H9 (cell line): ENCODE results near the gene MTRR. TPM values are rescaled to one million over a fixed set of nuclear protein-coding genes. Genes with fewer than 3 reads are reported as not detected.

Experiments
- DNase-seq: peaks from one replicate; pipeline ENCODE4 v3.0.0-alpha.2; 2017
- H2AFZ ChIP-seq: one replicate; pipeline ENCODE4 v1.6.1; 2013; ENCODE audit warnings: mild to moderate bottlenecking, low read length, control low read depth, moderate library complexity
- H2AK5ac ChIP-seq: 2 replicates; pipeline ENCODE4 v1.6.1; 2013; ENCODE audit warnings: low read length, control low read depth, mixed read lengths; ENCODE audit not compliant: insufficient read length
- H2BK120ac ChIP-seq: one replicate; pipeline ENCODE4 v1.6.1; 2013; ENCODE audit warnings: low read depth, mild to moderate bottlenecking, low read length, control low read depth, inconsistent platforms; ENCODE audit not compliant: poor library complexity, severe bottlenecking
- H2BK12ac ChIP-seq: 2 replicates; pipeline ENCODE4 v1.6.1; 2013; ENCODE audit warnings: low read length, control low read depth, mixed read lengths, low read depth; ENCODE audit not compliant: insufficient read length
- H2BK15ac ChIP-seq: 2 replicates; pipeline ENCODE4 v1.6.1; 2013; ENCODE audit warnings: low read depth, low read length, control low read depth
- H2BK20ac ChIP-seq: one replicate; pipeline ENCODE4 v1.6.1; 2013; ENCODE audit warnings: low read depth, mild to moderate bottlenecking, low read length, control low read depth, inconsistent platforms; ENCODE audit not compliant: poor library complexity, severe bottlenecking
- H2BK5ac ChIP-seq: 2 replicates; pipeline ENCODE4 v1.6.1; 2013; ENCODE audit warnings: low read length, control low read depth, mixed read lengths; ENCODE audit not compliant: insufficient read length
- H3K14ac ChIP-seq: 2 replicates; pipeline ENCODE4 v1.6.1; 2013; ENCODE audit warnings: low read length, control low read depth; ENCODE audit not compliant: insufficient read depth
- H3K18ac ChIP-seq: 2 replicates; pipeline ENCODE4 v1.6.1; 2013; ENCODE audit warnings: low read depth, mild to moderate bottlenecking, mixed read lengths, low read length, control low read depth; ENCODE audit not compliant: insufficient read length
- H3K23ac ChIP-seq: 2 replicates; pipeline ENCODE4 v1.6.1; 2013; ENCODE audit warnings: low read length, control low read depth, mixed read lengths, low read depth; ENCODE audit not compliant: insufficient read length
- H3K23me2 ChIP-seq: 2 replicates; pipeline ENCODE4 v1.6.1; 2013; ENCODE audit warnings: low read depth, mild to moderate bottlenecking, mixed read lengths, low read length, control low read depth; ENCODE audit not compliant: insufficient read length, poor library complexity, severe bottlenecking
- H3K27ac ChIP-seq: 2 replicates; pipeline ENCODE4 v1.5.1; 2013; ENCODE audit warnings: low read length, control low read depth, mixed read lengths, low read depth; ENCODE audit not compliant: insufficient read length
- H3K27me3 ChIP-seq: 2 replicates; pipeline ENCODE4 v1.6.1; 2013; ENCODE audit warnings: low read length, control low read depth, inconsistent platforms; ENCODE audit not compliant: insufficient read depth
- H3K4ac ChIP-seq: 2 replicates; pipeline ENCODE4 v1.6.1; 2013; ENCODE audit warnings: low read depth, mild to moderate bottlenecking, control low read depth, inconsistent platforms, low read length, moderate library complexity
- H3K4me1 ChIP-seq: 2 replicates; pipeline ENCODE4 v1.6.1; 2013; ENCODE audit warnings: low read length, control low read depth, inconsistent platforms; ENCODE audit not compliant: insufficient read depth
- H3K4me2 ChIP-seq: 2 replicates; pipeline ENCODE4 v1.6.1; 2013; ENCODE audit warnings: low read length, control low read depth, mixed read lengths; ENCODE audit not compliant: insufficient read length, insufficient read depth
- H3K56ac ChIP-seq: 2 replicates; pipeline ENCODE4 v1.6.1; 2013; ENCODE audit warnings: low read depth, mild to moderate bottlenecking, mixed read lengths, low read length, control low read depth; ENCODE audit not compliant: insufficient read length
- H3K79me1 ChIP-seq: 2 replicates; pipeline ENCODE4 v1.6.1; 2013; ENCODE audit warnings: low read depth, mild to moderate bottlenecking, moderate library complexity, low read length, control low read depth, inconsistent platforms; ENCODE audit not compliant: insufficient read depth, poor library complexity, severe bottlenecking
- H3K79me2 ChIP-seq: 2 replicates; pipeline ENCODE4 v1.6.1; 2013; ENCODE audit warnings: low read length, control low read depth, inconsistent platforms; ENCODE audit not compliant: insufficient read depth
- H3K9ac ChIP-seq: 2 replicates; pipeline ENCODE4 v1.6.1; 2013; ENCODE audit warnings: low read length, control low read depth, mixed read lengths; ENCODE audit not compliant: insufficient read length; ENCODE audit errors: extremely low read depth
- H3K9me3 ChIP-seq: one replicate; pipeline ENCODE4 v1.6.1; 2013; ENCODE audit warnings: low read depth, low read length, inconsistent platforms; ENCODE audit not compliant: control insufficient read depth
- H3T11ph ChIP-seq: one replicate; pipeline ENCODE4 v1.6.1; 2013; ENCODE audit warnings: mild to moderate bottlenecking, low read length, control low read depth, inconsistent platforms
- H4K20me1 ChIP-seq: one replicate; pipeline ENCODE4 v1.6.1; 2013; ENCODE audit not compliant: control insufficient read depth, insufficient read length, insufficient read depth
- H4K5ac ChIP-seq: 2 replicates; pipeline ENCODE4 v1.6.1; 2013; ENCODE audit warnings: low read depth, mild to moderate bottlenecking, mixed read lengths, low read length, control low read depth; ENCODE audit not compliant: insufficient read length
- H4K8ac ChIP-seq: replicated peaks from 2 replicates; pipeline ENCODE4 v1.6.1; 2013; ENCODE audit warnings: low read length, control low read depth, mixed read lengths, low read depth; ENCODE audit not compliant: insufficient read length
- H4K91ac ChIP-seq: 2 replicates; pipeline ENCODE4 v1.6.1; 2013; ENCODE audit warnings: low read depth, mild to moderate bottlenecking, moderate library complexity, mixed read lengths, low read length, control low read depth; ENCODE audit not compliant: insufficient read length
- H3K27ac Mint-ChIP-seq, 3 experiments: 2 replicates in 2 of 3; 3 replicates in 1 of 3; pipeline ENCODE4 v1.8.0; 2020 to 2021; ENCODE audit warnings: mixed read lengths in 3 of 3, mild to moderate bottlenecking in 1 of 3, moderate library complexity in 1 of 3
- H3K27me3 Mint-ChIP-seq: 2 replicates; pipeline ENCODE4 v1.8.0; 2021; ENCODE audit warnings: low read depth, mild to moderate bottlenecking, moderate library complexity, mixed read lengths
- H3K36me3 Mint-ChIP-seq, 3 experiments: 2 replicates in 2 of 3; 3 replicates in 1 of 3; pipeline ENCODE4 v1.8.0; 2020 to 2021; ENCODE audit warnings: low read depth in 3 of 3, mixed read lengths in 3 of 3; ENCODE audit not compliant: insufficient read depth in 1 of 3
- H3K4me1 Mint-ChIP-seq, 2 experiments: 2 replicates each; pipeline ENCODE4 v1.8.0; 2020; ENCODE audit warnings: mixed read lengths in 2 of 2
- H3K4me3 Mint-ChIP-seq, 2 experiments: 2 replicates in 1 of 2; 3 replicates in 1 of 2; pipeline ENCODE4 v1.8.0; 2020 to 2021; ENCODE audit warnings: mild to moderate bottlenecking in 2 of 2, mixed read lengths in 2 of 2, moderate library complexity in 1 of 2
- H3K9me3 Mint-ChIP-seq, 2 experiments: 2 replicates in 1 of 2; 3 replicates in 1 of 2; pipeline ENCODE4 v1.8.0; 2020; ENCODE audit warnings: mild to moderate bottlenecking in 2 of 2, mixed read lengths in 2 of 2, moderate library complexity in 1 of 2
- total RNA-seq: library from RNA; stranded (reverse); gene quantifications from 2 replicates; pipeline ENCODE4 v1.2.1, GENCODE V29; 2021
- TF ChIP-seq, protein P1 (sequence below): fragments of 200-600 bp; sonication (generic); conservative IDR thresholded peaks from 3 replicates; pipeline ENCODE4 v1.8.0; 2021; ENCODE audit warnings: antibody characterized with exemption, mild to moderate bottlenecking

The MTRR gene
- total RNA-seq, 1 experiment from 2014 or later: 66.0 TPM

DNA sequence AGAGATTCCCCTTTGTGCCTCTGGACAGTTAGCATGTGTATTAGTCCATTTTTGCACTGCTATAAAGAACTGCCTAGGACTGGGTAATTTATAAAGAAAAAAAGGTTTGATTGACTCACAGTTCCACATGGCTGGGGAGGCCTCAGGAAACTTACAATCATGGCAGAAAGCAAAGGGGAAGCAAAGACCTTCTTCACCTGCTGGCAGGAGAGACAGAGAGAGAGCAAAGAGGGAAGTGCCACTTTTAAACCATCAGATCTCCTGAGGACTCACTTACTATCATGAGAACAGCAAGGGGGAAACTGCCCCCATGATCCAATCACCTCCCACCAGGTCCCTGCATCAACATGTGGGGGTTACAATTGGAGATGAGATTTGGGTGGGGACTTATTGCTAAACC is 24.0 kb upstream of the MTRR start:
- Histone ChIP-seq H4K91ac (no peak overlapping the region), H3K23me2 (peaks cover 6% of the 10 kb centered on the region), H2BK15ac (no peak overlapping the region), H3K27me3 (peaks cover 4% of the 10 kb centered on the region), H2BK5ac (no peak overlapping the region), H3K14ac (no peak overlapping the region), H3K4me2 (no peak overlapping the region), H3K23ac (no peak overlapping the region), H3K9me3 (no peaks in the 10 kb centered on the region), H3K4me1 (no peaks in the 10 kb centered on the region), H3K79me1 (no peaks in the 10 kb centered on the region), H2BK20ac (no peak overlapping the region), H4K5ac (no peak overlapping the region), H3K18ac (no peak overlapping the region), H3K27ac (no peak overlapping the region), H4K8ac (no peak overlapping the region), H2BK12ac (no peak overlapping the region), H3K79me2 (no peaks in the 10 kb centered on the region), H4K20me1 (no peaks in the 10 kb centered on the region), H3T11ph (no peak overlapping the region), H2AFZ (no peak overlapping the region), H2AK5ac (no peak overlapping the region), H3K56ac (no peak overlapping the region), H3K4ac (no peak overlapping the region), H2BK120ac (no peak overlapping the region), H3K9ac (no peak overlapping the region)
- H3K27ac Mint-ChIP-seq: no peak overlapping the region
- H3K36me3 Mint-ChIP-seq: peaks cover 0 to 8% (median 0%) of the 10 kb centered on the region in 3 experiments; a peak in 2 of 7 replicates
- TF ChIP-seq, protein P1, sequence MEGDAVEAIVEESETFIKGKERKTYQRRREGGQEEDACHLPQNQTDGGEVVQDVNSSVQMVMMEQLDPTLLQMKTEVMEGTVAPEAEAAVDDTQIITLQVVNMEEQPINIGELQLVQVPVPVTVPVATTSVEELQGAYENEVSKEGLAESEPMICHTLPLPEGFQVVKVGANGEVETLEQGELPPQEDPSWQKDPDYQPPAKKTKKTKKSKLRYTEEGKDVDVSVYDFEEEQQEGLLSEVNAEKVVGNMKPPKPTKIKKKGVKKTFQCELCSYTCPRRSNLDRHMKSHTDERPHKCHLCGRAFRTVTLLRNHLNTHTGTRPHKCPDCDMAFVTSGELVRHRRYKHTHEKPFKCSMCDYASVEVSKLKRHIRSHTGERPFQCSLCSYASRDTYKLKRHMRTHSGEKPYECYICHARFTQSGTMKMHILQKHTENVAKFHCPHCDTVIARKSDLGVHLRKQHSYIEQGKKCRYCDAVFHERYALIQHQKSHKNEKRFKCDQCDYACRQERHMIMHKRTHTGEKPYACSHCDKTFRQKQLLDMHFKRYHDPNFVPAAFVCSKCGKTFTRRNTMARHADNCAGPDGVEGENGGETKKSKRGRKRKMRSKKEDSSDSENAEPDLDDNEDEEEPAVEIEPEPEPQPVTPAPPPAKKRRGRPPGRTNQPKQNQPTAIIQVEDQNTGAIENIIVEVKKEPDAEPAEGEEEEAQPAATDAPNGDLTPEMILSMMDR: no peak
- peaks cover 0 to 6% of the 10 kb centered on the region in 2 experiments; a peak in 1 of 5 replicates for H3K9me3 Mint-ChIP-seq
- no peak overlapping the region for H3K4me3 Mint-ChIP-seq
- H3K27me3 Mint-ChIP-seq: peaks cover 26% of the 10 kb centered on the region
- no peak for DNase-seq
- peaks cover 7 to 9% of the 10 kb centered on the region in 2 experiments for H3K4me1 Mint-ChIP-seq
